HG03280 (cell line): Measurements from ENCODE around the gene SEMA6B.
"Not testable (repeated sequence)": the region's sequence is repeated elsewhere in the genome, so short reads cannot be mapped to it uniquely, and the experiment has no call there.

Experiments used
- ATAC-seq: cut with Tn5 transposase; IDR thresholded peaks from one replicate; pipeline ENCODE4 v1.9.1; 2021; ENCODE audit warnings: mild to moderate bottlenecking, moderate library complexity; ENCODE audit not compliant: unreplicated experiment

The SEMA6B gene

GRCh38 chr19:4533334-4533733 lies 26.1 kb downstream of the SEMA6B start:
- ATAC-seq, result no peak

- no peak for ATAC-seq
These were observed 27.8 kb downstream of the SEMA6B start for GRCh38 chr19:4531562-4532165.

- no peak for ATAC-seq
These were observed 29.5 kb downstream of the SEMA6B start for GRCh38 chr19:4529924-4530522.

- no peak for ATAC-seq
These were observed 30.6 kb downstream of the SEMA6B start for GRCh38 chr19:4528843-4529242.

- ATAC-seq, result not testable (repeated sequence)
These were observed 32.1 kb downstream of the SEMA6B start for GRCh38 chr19:4527377-4527776.

GRCh38 chr19:4525563-4526002 lies 33.9 kb downstream of the SEMA6B start:
- ATAC-seq, result no peak

- no peak for ATAC-seq
These were observed 34.5 kb downstream of the SEMA6B start for GRCh38 chr19:4524808-4525562.

GRCh38 chr19:4523306-4524110 lies 36.0 kb downstream of the SEMA6B start:
- no peak for ATAC-seq

- no peak for ATAC-seq
These were observed 37.0 kb downstream of the SEMA6B start for GRCh38 chr19:4522291-4523002.

- ATAC-seq, result no peak
These were observed 37.6 kb downstream of the SEMA6B start for GRCh38 chr19:4521888-4522242.

- ATAC-seq, result no peak
These were observed 38.2 kb downstream of the SEMA6B start for GRCh38 chr19:4521170-4521887.

- ATAC-seq, result no peak
These were observed 39.8 kb downstream of the SEMA6B start for GRCh38 chr19:4519521-4520277.

- no peak for ATAC-seq
These were observed 40.4 kb downstream of the SEMA6B start for GRCh38 chr19:4519172-4519496.

GRCh38 chr19:4518345-4519171 lies 40.9 kb downstream of the SEMA6B start, which contains the start of gene PLIN4:
Gene PLIN4, minus strand, starts transcription at chr19:4518486. Its CDS starts 214 bp downstream, at chr19:4518272.
- ATAC-seq, result no peak

GRCh38 chr19:4517451-4518057 lies 41.9 kb downstream of the SEMA6B start:
- no peak for ATAC-seq

- no peak for ATAC-seq
These were observed 42.6 kb downstream of the SEMA6B start for GRCh38 chr19:4516939-4517300.

GRCh38 chr19:4516199-4516938 lies 43.1 kb downstream of the SEMA6B start:
- ATAC-seq, result no peak

GRCh38 chr19:4515732-4516131 lies 43.8 kb downstream of the SEMA6B start:
- no peak for ATAC-seq
